Sigmoid colon (tissue), 4 donors: ENCODE data around the gene FAM50B.
A peak's percentile ranks its signal among the peaks of the same experiment; 100 is the strongest.

Source experiments
- CTCF ChIP-seq, 4 experiments: fragments of 450-650 bp in 3 of 4; fragments of 200-600 bp in 1 of 4; IDR thresholded peaks; one replicate each; pipeline ENCODE4 v1.5.1; 2016 to 2019; ENCODE audit warnings: antibody characterized with exemption in 4 of 4, mild to moderate bottlenecking in 3 of 4, moderate library complexity in 2 of 4
- POLR2AphosphoS5 ChIP-seq, 4 donors: sonication (generic); formaldehyde crosslinking; IDR thresholded peaks; one replicate each; pipeline ENCODE4 v1.6.1; 2017; ENCODE audit warnings: antibody characterized with exemption in 4 of 4

- TF ChIP-seq POLR2AphosphoS5 (IDR thresholded peaks at IDR 0.05) (peak in 2 of 4 donors; percentile 16 to 44), CTCF (IDR thresholded peaks at IDR 0.05) (no peak)
Measured at GRCh38 chr6:3813150-3813780, 35.9 kb upstream of the FAM50B start.
